Measurements from ENCODE around the gene VIPR1. TPM values are rescaled to one million over a fixed set of nuclear protein-coding genes. Genes with fewer than 3 reads are reported as not detected.

VIPR1 gene
- total RNA-seq = 3.4 TPM

GRCh38 chr3:42502429-42503250, at the start of gene VIPR1:
TSS of gene VIPR1 (plus strand) at chr3:42502643. CDS start at chr3:42502736, 93 bp downstream.

GRCh38 chr3:42581709-42582473, 79.4 kb downstream of the VIPR1 start, which contains the start of gene SEC22C:
TSS of gene SEC22C (minus strand) at chr3:42581967. CDS start at chr3:42569046, 12,921 bp downstream.

Small RNAs within 50 kb of the gene (small RNA-seq; reads per million reads assigned to genes)
- not detected for gene AC092047.1 (ENCODE audit: low replicate concordance)

Other genes with a start within 250 kb of the VIPR1 start
- 0.82 TPM for gene CCK, start 236.5 kb upstream of the VIPR1 start, total RNA-seq
- gene LYZL4, start 92.0 kb upstream of the VIPR1 start, total RNA-seq = not detected
- 47.0 TPM for gene SEC22C, start 79.3 kb downstream of the VIPR1 start, total RNA-seq
- 13.1 TPM for gene SS18L2, start 88.2 kb downstream of the VIPR1 start, total RNA-seq
- gene NKTR, start 98.0 kb downstream of the VIPR1 start, total RNA-seq = 133 TPM
- gene ZBTB47, start 151.1 kb downstream of the VIPR1 start, total RNA-seq = 23.4 TPM
- gene KLHL40, start 182.9 kb downstream of the VIPR1 start, total RNA-seq = 38.8 TPM
- gene HHATL, start 200.2 kb downstream of the VIPR1 start, total RNA-seq = 9.0 TPM